Measurements from ENCODE around the gene KPNA6. TPM values are rescaled to one million over a fixed set of nuclear protein-coding genes. Genes with fewer than 3 reads are reported as not detected.

KPNA6 gene
- total and polyA plus RNA-seq, 9 of the 15 experiments (the other 6 are each of a cell fraction or from before 2014, with no cell fraction given): 20.1 to 54.6 (median 32.2) TPM

GRCh38 chr1:32170991-32171390 is 63.1 kb downstream of the KPNA6 start:
- ChIA-PET POLR2A (interaction anchor here (1.0 to 1.7 kb wide), 2 partner anchors 11 to 29 kb away, joined by 4 to 5 read pairs; partner anchors contain the start of gene CCDC28B), CTCF (ENCODE audit: low intra/inter-chr PET ratio) (no interaction called here)
- H3K36me3 ChIP-seq (ENCODE audit: control insufficient read depth, insufficient read depth, low read length): peaks cover 73% of the 10 kb centered on the region
- in situ Hi-C loops (cut with MboI): no loop called here
- no peaks in the 10 kb centered on the region for H3K9me3 ChIP-seq (replicated peaks; ENCODE audit: control insufficient read depth, insufficient read depth, low read depth, low read length)
- DNase-seq (ENCODE audit: extremely low read depth in 1 of 4, low spot score in 3 of 4): no peak
- H2AFZ ChIP-seq (ENCODE audit: low read depth, low read length): no peak overlapping the region
- H4K20me1 ChIP-seq (replicated peaks; ENCODE audit: control insufficient read depth, insufficient read depth, low read length): 0 out of 2 replicates have a peak, but pooled peaks cover 4% of the 10 kb centered on the region
- no TSS peak for BruUV-seq (replicated peaks)
- no peak overlapping the region for H3K4me2 ChIP-seq (ENCODE audit: insufficient read depth, low read length)
- H3K4me1 ChIP-seq (replicated peaks in 1 of 2; ENCODE audit: control insufficient read depth in 2 of 2, insufficient read depth in 2 of 2, low read length in 2 of 2): peaks cover 0 to 4% of the 10 kb centered on the region in 2 experiments; a peak in 3 of 5 replicates
- TF ChIP-seq PRDM10 (IDR thresholded peaks at IDR 0.05; ENCODE audit: partially characterized antibody) (peak; percentile 68), MCM2 (IDR thresholded peaks at IDR 0.05; ENCODE audit: low read depth) (no peak)
- FAIRE-seq: no peak
- H3K27ac ChIP-seq (ENCODE audit: extremely low read depth, low read depth, low read length): no peak overlapping the region
- intact Hi-C loops (cut with micrococcal nuclease): no loop called here
- H3K9ac ChIP-seq (ENCODE audit: insufficient read depth in 1 of 2, low read depth in 2 of 2, low read length in 2 of 2): peak overlapping the region in 1 of 2 experiments; percentile 46; a peak in 1 of 4 replicates
- WGBS (ENCODE audit: insufficient coverage, low coverage, missing lambda C conversion rate): 50% methylated on average over 4 of the region's 4 CpGs
- peak; percentile 57 for ATAC-seq
- H3K27me3 ChIP-seq (ENCODE audit: control insufficient read depth in 2 of 2, insufficient read depth in 2 of 2, low read length in 2 of 2): no peaks in the 10 kb centered on the region
- no peaks in the 10 kb centered on the region for H3K79me2 ChIP-seq (ENCODE audit: control insufficient read depth, insufficient read depth, low read length)
- no peak overlapping the region for H3K4me3 ChIP-seq
- no peaks in the 10 kb centered on the region for H3K9me1 ChIP-seq (ENCODE audit: control insufficient read depth, insufficient read depth, low read length)
